Loucy (cell line): ENCODE data around the gene ELMO2.

Source experiments
- H2AFZ ChIP-seq: fragments of 200-600 bp; sonication (generic); 2 replicates; pipeline ENCODE4 v1.6.0; 2016; ENCODE audit warnings: antibody characterized with exemption, mild to moderate bottlenecking, low read length, moderate library complexity
- H3F3A ChIP-seq: fragments of 200-600 bp; 2 replicates; pipeline ENCODE4 v1.6.0; 2016; ENCODE audit warnings: antibody characterized with exemption, low read depth, mild to moderate bottlenecking
- H3K27me3 ChIP-seq: fragments of 200-600 bp; sonication (generic); 2 replicates; pipeline ENCODE4 v1.6.1; 2014; ENCODE audit warnings: low read length, mild to moderate bottlenecking; ENCODE audit not compliant: insufficient read depth, poor library complexity, severe bottlenecking
- H3K36me3 ChIP-seq: fragments of 200-600 bp; sonication (generic); 2 replicates; pipeline ENCODE4 v1.6.1; 2016; ENCODE audit warnings: low read length; ENCODE audit not compliant: insufficient read depth
- H3K4me1 ChIP-seq: fragments of 200-600 bp; sonication (generic); 2 replicates; pipeline ENCODE4 v1.5.1; 2014; ENCODE audit warnings: low read length, mild to moderate bottlenecking; ENCODE audit not compliant: insufficient read depth, poor library complexity, severe bottlenecking
- H3K4me2 ChIP-seq: fragments of 200-600 bp; sonication (generic); 2 replicates; pipeline ENCODE4 v1.6.0; 2014; ENCODE audit warnings: antibody characterized with exemption, low read length, low read depth, mild to moderate bottlenecking; ENCODE audit not compliant: poor library complexity, severe bottlenecking
- H3K4me3 ChIP-seq: fragments of 200-600 bp; sonication (generic); 2 replicates; pipeline ENCODE4 v1.5.1; 2014; ENCODE audit warnings: low read length, mild to moderate bottlenecking, mixed read lengths; ENCODE audit not compliant: poor library complexity, severe bottlenecking
- H3K79me2 ChIP-seq: fragments of 200-600 bp; sonication (generic); 2 replicates; pipeline ENCODE4 v1.6.1; 2014; ENCODE audit warnings: low read length; ENCODE audit not compliant: insufficient read depth
- H3K9ac ChIP-seq: fragments of 200-600 bp; sonication (generic); 2 replicates; pipeline ENCODE4 v1.6.0; 2014; ENCODE audit warnings: mild to moderate bottlenecking, low read depth, low read length, moderate library complexity; ENCODE audit not compliant: poor library complexity, severe bottlenecking
- H3K9me2 ChIP-seq: fragments of 200-600 bp; sonication (generic); replicated peaks from 2 replicates; pipeline ENCODE4 v1.6.1; 2016; ENCODE audit warnings: low read depth, low read length, mixed read lengths
- H3K9me3 ChIP-seq: fragments of 200-600 bp; sonication (generic); 2 replicates; pipeline ENCODE4 v1.6.1; 2014; ENCODE audit warnings: mild to moderate bottlenecking, antibody characterized with exemption, low read length, low read depth; ENCODE audit not compliant: insufficient read depth
- H4K20me1 ChIP-seq: fragments of 200-600 bp; sonication (generic); 2 replicates; pipeline ENCODE4 v1.6.0; 2014; ENCODE audit warnings: antibody characterized with exemption, low read length, mild to moderate bottlenecking; ENCODE audit not compliant: insufficient read depth, poor library complexity, severe bottlenecking
- CTCF ChIP-seq: fragments of 200-600 bp; sonication (generic); conservative IDR thresholded peaks from 2 replicates; pipeline ENCODE4 v1.5.1; 2014; ENCODE audit warnings: mild to moderate bottlenecking, antibody characterized with exemption, low read length
- EZH2phosphoT487 ChIP-seq: fragments of 200-600 bp; IDR thresholded peaks from 2 replicates; pipeline ENCODE4 v1.6.1; 2018; ENCODE audit warnings: antibody characterized with exemption, mild to moderate bottlenecking, moderate library complexity, borderline replicate concordance

ELMO2 gene

GRCh38 chr20:46330072-46330763 is 76.2 kb downstream of the ELMO2 start:
- no peaks in the 10 kb centered on the region for H3K36me3 ChIP-seq
- no peaks in the 10 kb centered on the region for H3K9me3 ChIP-seq
- H3K9ac ChIP-seq, result no peak overlapping the region
- no peaks in the 10 kb centered on the region for H3K27me3 ChIP-seq
- no peak overlapping the region for H3K4me2 ChIP-seq
- no peak overlapping the region for H3K4me3 ChIP-seq
- H3K79me2 ChIP-seq, result no peaks in the 10 kb centered on the region
- H3K4me1 ChIP-seq, result no peaks in the 10 kb centered on the region
- H2AFZ ChIP-seq, result no peak overlapping the region
- H3F3A ChIP-seq, result no peaks in the 10 kb centered on the region
- TF ChIP-seq CTCF (no peak), EZH2phosphoT487 (no peak)
- no peaks in the 10 kb centered on the region for H4K20me1 ChIP-seq
- H3K9me2 ChIP-seq, result no peaks in the 10 kb centered on the region

GRCh38 chr20:46328200-46328882 is 78.1 kb downstream of the ELMO2 start:
- Histone ChIP-seq H2AFZ (no peak overlapping the region), H3K9ac (no peak overlapping the region), H3K79me2 (no peaks in the 10 kb centered on the region), H3K9me2 (no peaks in the 10 kb centered on the region), H4K20me1 (no peaks in the 10 kb centered on the region), H3K4me3 (no peak overlapping the region), H3K4me2 (no peak overlapping the region), H3K27me3 (no peaks in the 10 kb centered on the region), H3K4me1 (no peaks in the 10 kb centered on the region), H3F3A (no peaks in the 10 kb centered on the region), H3K9me3 (no peaks in the 10 kb centered on the region), H3K36me3 (no peaks in the 10 kb centered on the region)
- TF ChIP-seq CTCF (no peak), EZH2phosphoT487 (no peak)

DNA sequence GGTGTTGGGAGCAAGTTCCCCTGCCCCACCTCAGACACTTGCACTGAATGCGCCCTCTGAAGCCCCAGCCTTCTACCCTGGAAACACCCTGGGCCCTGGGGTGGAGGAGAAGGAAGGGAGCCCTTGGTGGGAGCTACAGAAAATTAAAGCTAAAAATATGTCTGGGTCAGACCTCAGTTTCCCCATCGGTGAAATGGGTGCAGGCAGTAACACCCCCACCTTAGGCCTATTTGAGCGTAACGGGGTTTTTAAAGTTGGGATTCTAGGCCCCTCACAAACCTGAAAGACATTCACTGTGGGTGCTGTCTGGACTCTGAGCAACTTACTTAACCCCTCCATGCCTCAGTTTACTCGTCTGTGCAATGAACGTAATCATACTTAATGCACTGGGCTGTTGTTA is 78.9 kb downstream of the ELMO2 start:
- Histone ChIP-seq H3K4me1 (no peaks in the 10 kb centered on the region), H3K9me2 (no peaks in the 10 kb centered on the region), H3K4me3 (no peak overlapping the region), H2AFZ (no peak overlapping the region), H3K4me2 (no peak overlapping the region), H3K9me3 (no peaks in the 10 kb centered on the region), H3K9ac (no peak overlapping the region), H3K36me3 (no peaks in the 10 kb centered on the region), H4K20me1 (no peaks in the 10 kb centered on the region), H3F3A (no peaks in the 10 kb centered on the region), H3K79me2 (no peaks in the 10 kb centered on the region), H3K27me3 (no peaks in the 10 kb centered on the region)
- TF ChIP-seq EZH2phosphoT487, result no peak
- no peak for TF ChIP-seq CTCF
